Stimulated activated CD4-positive, alpha-beta T cell treated with anti-CD3 and anti-CD28 coated beads, Interleukin-2, amount 100 ng/mL, for 24 hours (primary cell): ENCODE measurements around the gene R3HDM2.
"Not testable (repeated sequence)": the region's sequence is repeated elsewhere in the genome, so short reads cannot be mapped to it uniquely, and the experiment has no call there.

ENCODE experiments used
- DNase-seq, 2 donors: peaks; one replicate each; pipeline ENCODE4 v3.0.0-alpha.2; 2020

R3HDM2 gene

GRCh38 chr12:57452181-57452936 is 21.5 kb upstream of the R3HDM2 start:
- peak in 1 of 2 donors; percentile 32 for DNase-seq

GRCh38 chr12:57451233-57451778 is 20.5 kb upstream of the R3HDM2 start:
- DNase-seq: no peak

- no peak for DNase-seq
Measured at GRCh38 chr12:57450057-57450456, 19.2 kb upstream of the R3HDM2 start.

- DNase-seq: no peak
Measured at GRCh38 chr12:57449375-57449774, 18.5 kb upstream of the R3HDM2 start.

- no peak for DNase-seq
Measured at GRCh38 chr12:57448669-57449068, 17.8 kb upstream of the R3HDM2 start.

GRCh38 chr12:57446292-57446960 is 15.6 kb upstream of the R3HDM2 start:
- no peak for DNase-seq

- no peak for DNase-seq
Measured at GRCh38 chr12:57444744-57445143, 13.9 kb upstream of the R3HDM2 start.

GRCh38 chr12:57444337-57444736 is 13.5 kb upstream of the R3HDM2 start:
- not testable (repeated sequence) for DNase-seq

- DNase-seq: no peak
Measured at GRCh38 chr12:57441846-57442427, 11.1 kb upstream of the R3HDM2 start.

GRCh38 chr12:57441393-57441792 is 10.6 kb upstream of the R3HDM2 start:
- DNase-seq: not testable (repeated sequence)

GRCh38 chr12:57439762-57440266 is 9.0 kb upstream of the R3HDM2 start:
- no peak for DNase-seq

- DNase-seq: no peak
Measured at GRCh38 chr12:57438400-57438799, 7.6 kb upstream of the R3HDM2 start.

- no peak for DNase-seq
Measured at GRCh38 chr12:57435293-57435692, 4.5 kb upstream of the R3HDM2 start.

- DNase-seq: no peak
Measured at GRCh38 chr12:57434517-57435223, 3.8 kb upstream of the R3HDM2 start, which contains the start of gene INHBC. INHBC (plus strand) TSS chr12:57434784; CDS start chr12:57434887, 103 bp downstream.

- DNase-seq: no peak
Measured at GRCh38 chr12:57433370-57433769, 2.5 kb upstream of the R3HDM2 start.

- no peak for DNase-seq
Measured at GRCh38 chr12:57431654-57432188, 878 bp upstream of the R3HDM2 start.

GRCh38 chr12:57430112-57430930 is 522 bp downstream of the R3HDM2 start:
- peak in 1 of 2 donors; percentile 59 for DNase-seq

- DNase-seq: no peak
Measured at GRCh38 chr12:57429473-57430111, 1.3 kb downstream of the R3HDM2 start.

GRCh38 chr12:57428965-57429364 is 1.9 kb downstream of the R3HDM2 start:
- no peak for DNase-seq

GRCh38 chr12:57426948-57427347 is 3.9 kb downstream of the R3HDM2 start:
- not testable (repeated sequence) for DNase-seq

GRCh38 chr12:57420482-57420881 is 10.4 kb downstream of the R3HDM2 start:
- no peak for DNase-seq
